ENCODE measurements around the gene SKAP1. TPM values are rescaled to one million over a fixed set of nuclear protein-coding genes. Genes with fewer than 3 reads are reported as not detected.

SKAP1 gene
- total and polyA plus RNA-seq, 9 donors = 0.30 to 6.0 (median 2.4) TPM; not detected in 1

GRCh38 chr17:48102798-48103715 is 327.0 kb downstream of the SKAP1 start:
- Histone ChIP-seq H3K4me3 (no peak overlapping the region), H3K36me3 (no peaks in the 10 kb centered on the region), H3K9me3 (no peaks in the 10 kb centered on the region), H3K4me1 (ENCODE audit: insufficient read depth) (peaks cover 6% of the 10 kb centered on the region), H3K27me3 (no peaks in the 10 kb centered on the region), H3K27ac (no peak overlapping the region)
- 76 to 86% (median 80%) methylated on average over 14 of the region's 14 CpGs for WGBS, 3 donors
- intact Hi-C loops (cut with DNase I) = no loop called here
- TF ChIP-seq CTCF (IDR thresholded peaks at IDR 0.05) (no peak), EP300 (IDR thresholded peaks at IDR 0.05) (no peak), POLR2A (IDR thresholded peaks at IDR 0.05) (no peak)
- DNase-seq = no peak

- Histone ChIP-seq H3K36me3 (no peaks in the 10 kb centered on the region), H3K27me3 (no peaks in the 10 kb centered on the region), H3K4me1 (ENCODE audit: insufficient read depth) (peaks cover 6% of the 10 kb centered on the region), H3K27ac (no peak overlapping the region), H3K4me3 (no peak overlapping the region), H3K9me3 (no peaks in the 10 kb centered on the region)
- intact Hi-C loops (cut with DNase I) = no loop called here
- WGBS, 3 donors = 82 to 89% (median 83%) methylated on average over 19 of the region's 19 CpGs
- TF ChIP-seq CTCF (IDR thresholded peaks at IDR 0.05) (no peak), EP300 (IDR thresholded peaks at IDR 0.05) (no peak), POLR2A (IDR thresholded peaks at IDR 0.05) (no peak)
- DNase-seq = peak in 2 of 5 donors; percentile 32 to 34
Measured at GRCh38 chr17:48102043-48102750, 327.8 kb downstream of the SKAP1 start.

- intact Hi-C loops (cut with DNase I) = no loop called here
- no peak for TF ChIP-seq EP300 (IDR thresholded peaks at IDR 0.05)
- peak; percentile 55 for TF ChIP-seq POLR2A (IDR thresholded peaks at IDR 0.05)
- no peak for TF ChIP-seq CTCF (IDR thresholded peaks at IDR 0.05)
- 0 to 1% (median 0%) methylated on average over 43 to 79 of the region's 79 CpGs for WGBS, 3 donors
Measured at GRCh38 chr17:48101012-48101720, 328.8 kb downstream of the SKAP1 start, which contains the start of gene CBX1. CBX1 (minus strand) TSS chr17:48101478; CDS start chr17:48077004, 24,474 bp downstream.

GRCh38 chr17:48100591-48101011 is 329.4 kb downstream of the SKAP1 start:
- H3K27me3 ChIP-seq = no peaks in the 10 kb centered on the region
- H3K27ac ChIP-seq = peak overlapping the region; percentile 70 to 73
- peak overlapping the region; percentile 99 for H3K4me3 ChIP-seq
- no peaks in the 10 kb centered on the region for H3K36me3 ChIP-seq
- H3K9me3 ChIP-seq = no peaks in the 10 kb centered on the region
- 0 to 1% (median 0%) methylated on average over 23 of the region's 23 CpGs for WGBS, 3 donors
- peak in 4 of 5 donors; percentile 59 to 72 (median 68) for DNase-seq
- intact Hi-C loops (cut with DNase I) = no loop called here
- TF ChIP-seq EP300 (IDR thresholded peaks at IDR 0.05) (no peak), POLR2A (IDR thresholded peaks at IDR 0.05) (no peak), CTCF (IDR thresholded peaks at IDR 0.05) (no peak)
- peaks cover 6% of the 10 kb centered on the region for H3K4me1 ChIP-seq (ENCODE audit: insufficient read depth)

More at GRCh38 chr17:48101012-48101720, 328.8 kb downstream of the SKAP1 start, which contains the start of gene CBX1:
- H3K27me3 ChIP-seq = no peaks in the 10 kb centered on the region
- no peaks in the 10 kb centered on the region for H3K36me3 ChIP-seq
- no peaks in the 10 kb centered on the region for H3K9me3 ChIP-seq
- peak; percentile 89 to 94 (median 91) for DNase-seq
- H3K27ac ChIP-seq = peak within 1 kb of the TSS; percentile 70 to 73
- H3K4me1 ChIP-seq (ENCODE audit: insufficient read depth) = peaks cover 6% of the 10 kb centered on the region
- peak within 1 kb of the TSS; percentile 99 for H3K4me3 ChIP-seq

All from ovary (tissue), 9 donors.